ENCODE data around the gene ZBTB37. TPM values are rescaled to one million over a fixed set of nuclear protein-coding genes. Genes with fewer than 3 reads are reported as not detected.
"Not testable (repeated sequence)": the region's sequence is repeated elsewhere in the genome, so short reads cannot be mapped to it uniquely, and the experiment has no call there.

ZBTB37 gene
- total and polyA plus RNA-seq, 7 donors: under 0.01 to 8.6 (median 7.5) TPM

DNA sequence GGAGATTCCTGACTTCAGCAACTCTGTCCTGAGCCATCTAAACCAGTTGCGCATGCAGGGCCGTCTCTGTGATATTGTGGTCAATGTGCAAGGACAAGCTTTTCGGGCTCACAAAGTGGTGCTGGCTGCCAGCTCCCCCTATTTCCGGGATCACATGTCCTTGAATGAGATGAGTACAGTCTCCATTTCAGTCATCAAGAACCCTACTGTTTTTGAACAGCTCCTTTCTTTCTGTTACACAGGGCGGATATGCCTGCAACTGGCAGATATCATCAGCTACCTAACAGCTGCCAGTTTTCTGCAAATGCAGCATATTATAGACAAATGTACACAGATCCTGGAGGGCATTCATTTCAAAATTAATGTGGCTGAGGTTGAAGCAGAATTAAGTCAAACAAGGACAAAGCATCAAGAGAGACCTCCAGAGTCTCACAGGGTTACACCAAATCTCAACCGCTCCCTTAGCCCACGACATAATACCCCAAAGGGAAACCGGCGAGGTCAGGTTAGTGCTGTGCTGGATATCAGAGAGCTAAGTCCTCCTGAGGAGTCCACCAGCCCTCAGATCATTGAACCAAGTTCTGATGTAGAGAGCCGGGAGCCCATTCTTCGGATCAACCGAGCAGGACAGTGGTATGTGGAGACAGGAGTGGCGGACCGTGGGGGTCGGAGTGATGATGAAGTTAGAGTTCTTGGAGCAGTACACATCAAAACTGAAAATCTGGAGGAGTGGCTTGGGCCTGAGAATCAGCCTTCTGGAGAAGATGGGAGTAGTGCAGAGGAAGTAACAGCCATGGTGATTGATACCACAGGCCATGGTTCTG is 2.3 kb downstream of the ZBTB37 start:
- no peak for DNase-seq
- intact Hi-C loops (cut with DNase I): no loop called here
- H3K27me3 ChIP-seq: no peaks in the 10 kb centered on the region
- peaks cover 0 to 34% (median 24%) of the 10 kb centered on the region in 4 donors for H3K4me1 ChIP-seq
- WGBS, 2 donors: 72 to 80% methylated on average over 15 of the region's 15 CpGs
- H3K36me3 ChIP-seq: peaks cover 0 to 44% (median 4%) of the 10 kb centered on the region in 4 donors
- TF ChIP-seq, protein P1, sequence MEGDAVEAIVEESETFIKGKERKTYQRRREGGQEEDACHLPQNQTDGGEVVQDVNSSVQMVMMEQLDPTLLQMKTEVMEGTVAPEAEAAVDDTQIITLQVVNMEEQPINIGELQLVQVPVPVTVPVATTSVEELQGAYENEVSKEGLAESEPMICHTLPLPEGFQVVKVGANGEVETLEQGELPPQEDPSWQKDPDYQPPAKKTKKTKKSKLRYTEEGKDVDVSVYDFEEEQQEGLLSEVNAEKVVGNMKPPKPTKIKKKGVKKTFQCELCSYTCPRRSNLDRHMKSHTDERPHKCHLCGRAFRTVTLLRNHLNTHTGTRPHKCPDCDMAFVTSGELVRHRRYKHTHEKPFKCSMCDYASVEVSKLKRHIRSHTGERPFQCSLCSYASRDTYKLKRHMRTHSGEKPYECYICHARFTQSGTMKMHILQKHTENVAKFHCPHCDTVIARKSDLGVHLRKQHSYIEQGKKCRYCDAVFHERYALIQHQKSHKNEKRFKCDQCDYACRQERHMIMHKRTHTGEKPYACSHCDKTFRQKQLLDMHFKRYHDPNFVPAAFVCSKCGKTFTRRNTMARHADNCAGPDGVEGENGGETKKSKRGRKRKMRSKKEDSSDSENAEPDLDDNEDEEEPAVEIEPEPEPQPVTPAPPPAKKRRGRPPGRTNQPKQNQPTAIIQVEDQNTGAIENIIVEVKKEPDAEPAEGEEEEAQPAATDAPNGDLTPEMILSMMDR (IDR thresholded peaks at IDR 0.05): no peak
- no peak for TF ChIP-seq POLR2A (IDR thresholded peaks at IDR 0.05)
- TF ChIP-seq POLR2AphosphoS5 (IDR thresholded peaks at IDR 0.05): no peak
- no peak for TF ChIP-seq EP300 (IDR thresholded peaks at IDR 0.05)
- H3K9me3 ChIP-seq: no peaks in the 10 kb centered on the region
- no peak overlapping the region for H3K4me3 ChIP-seq
- no peak overlapping the region for H3K27ac ChIP-seq

DNA sequence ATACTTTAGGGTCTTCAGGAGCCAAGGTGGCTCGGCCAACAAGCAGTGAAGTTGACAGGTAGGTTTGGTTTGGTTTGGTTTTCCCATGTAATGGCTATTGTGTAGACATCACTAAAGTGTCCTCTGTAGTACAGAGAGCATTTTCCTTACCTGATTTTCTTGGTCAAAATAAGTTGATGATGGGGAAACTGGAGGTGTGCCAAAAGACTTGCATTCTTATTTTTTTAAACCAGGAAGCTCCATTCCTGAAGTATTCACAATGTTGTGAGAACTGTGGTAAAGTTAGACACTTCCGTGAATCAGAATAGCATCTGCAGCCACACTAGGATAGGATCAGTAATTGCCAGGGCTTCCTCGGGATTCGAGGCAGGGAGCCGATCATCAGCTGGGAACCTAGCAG is 2.9 kb downstream of the ZBTB37 start:
- Histone ChIP-seq H3K9me3 (no peaks in the 10 kb centered on the region), H3K4me3 (no peak overlapping the region), H3K27ac (no peak overlapping the region), H3K27me3 (no peaks in the 10 kb centered on the region), H3K4me1 (peaks cover 0 to 28% (median 18%) of the 10 kb centered on the region in 4 donors), H3K36me3 (peaks cover 0 to 44% (median 4%) of the 10 kb centered on the region in 4 donors)
- intact Hi-C loops (cut with DNase I): no loop called here
- no peak for TF ChIP-seq POLR2AphosphoS5 (IDR thresholded peaks at IDR 0.05)
- no peak for DNase-seq
- 85 to 91% methylated on average over 5 of the region's 5 CpGs for WGBS, 2 donors

DNA sequence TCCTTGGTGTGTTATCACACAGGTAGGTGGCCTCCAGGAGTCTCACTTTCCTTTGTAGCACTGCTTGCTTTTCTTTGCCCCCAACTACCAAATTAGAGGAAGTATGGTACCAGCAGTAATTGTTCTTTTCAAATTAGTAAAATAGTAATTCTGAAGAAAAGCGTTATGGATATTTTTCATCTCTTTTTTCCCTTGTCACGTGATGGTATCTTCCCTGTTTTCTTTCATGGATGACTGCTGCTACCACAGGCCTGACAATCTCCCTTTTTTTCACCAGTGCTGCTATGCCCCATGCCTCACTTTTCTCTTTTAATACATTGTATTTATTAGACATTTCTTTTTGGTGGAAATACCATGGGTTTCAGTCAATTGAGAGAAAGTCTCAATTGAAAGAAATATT is 3.3 kb downstream of the ZBTB37 start:
- DNase-seq: no peak
- TF ChIP-seq EP300 (IDR thresholded peaks at IDR 0.05): no peak
- TF ChIP-seq, protein P1 (IDR thresholded peaks at IDR 0.05): no peak
- TF ChIP-seq POLR2A (IDR thresholded peaks at IDR 0.05): no peak
- TF ChIP-seq POLR2AphosphoS5 (IDR thresholded peaks at IDR 0.05): no peak
- Histone ChIP-seq H3K4me1 (peaks cover 0 to 25% (median 14%) of the 10 kb centered on the region in 4 donors), H3K4me3 (no peak overlapping the region), H3K9me3 (no peaks in the 10 kb centered on the region), H3K27me3 (no peaks in the 10 kb centered on the region), H3K27ac (no peak overlapping the region), H3K36me3 (peaks cover 0 to 44% (median 5%) of the 10 kb centered on the region in 4 donors)
- WGBS, 2 donors: 86 to 99% methylated on average over 2 of the region's 2 CpGs
- intact Hi-C loops (cut with DNase I): no loop called here

DNA sequence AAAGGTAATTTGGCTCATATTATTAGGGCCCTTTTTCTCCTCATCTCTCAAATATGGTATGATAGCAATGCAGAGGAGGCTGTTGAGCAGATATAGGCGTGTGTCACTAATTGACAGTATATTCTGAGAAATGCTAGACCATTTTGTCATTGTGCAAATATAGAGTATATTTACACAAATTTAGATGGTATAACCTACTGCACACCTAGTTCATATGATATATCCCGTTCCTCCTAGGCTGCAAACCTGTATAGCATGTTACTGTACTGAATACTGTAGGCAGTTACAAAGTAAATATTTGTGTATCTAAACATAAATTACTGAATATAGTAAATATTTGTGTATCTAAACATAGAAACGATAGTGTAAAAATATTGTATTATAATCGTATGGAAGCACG is 8.6 kb downstream of the ZBTB37 start:
- H3K4me1 ChIP-seq: no peaks in the 10 kb centered on the region
- no peak for DNase-seq
- TF ChIP-seq EP300 (IDR thresholded peaks at IDR 0.05) (no peak), POLR2AphosphoS5 (IDR thresholded peaks at IDR 0.05) (no peak)
- no peaks in the 10 kb centered on the region for H3K27me3 ChIP-seq
- 69 to 80% methylated on average over 5 of the region's 5 CpGs for WGBS, 2 donors
- no peak overlapping the region for H3K27ac ChIP-seq
- H3K36me3 ChIP-seq: peaks cover 0 to 63% (median 10%) of the 10 kb centered on the region in 4 donors
- H3K9me3 ChIP-seq: no peaks in the 10 kb centered on the region
- H3K4me3 ChIP-seq: no peak overlapping the region
- intact Hi-C loops (cut with DNase I): no loop called here

DNA sequence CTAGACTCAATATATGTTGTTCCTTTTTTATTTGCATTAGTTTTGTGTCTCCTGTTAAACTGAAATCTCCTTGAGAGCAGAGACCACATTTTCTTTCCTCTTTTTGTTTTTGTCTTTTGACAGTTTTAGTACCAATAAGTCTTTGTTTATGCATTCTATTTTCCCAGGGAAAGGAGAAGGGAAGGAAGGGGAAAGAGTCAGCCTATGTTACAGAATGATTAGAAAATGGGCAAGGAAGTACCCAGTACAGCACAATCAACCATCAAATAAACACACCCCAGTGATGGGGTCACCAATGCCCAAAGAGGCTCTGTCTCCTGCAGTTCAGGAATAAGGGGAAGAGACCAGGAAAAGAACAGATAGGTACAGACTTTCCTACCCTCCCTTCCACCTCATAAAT is 10.1 kb downstream of the ZBTB37 start:
- Histone ChIP-seq H3K36me3 (peaks cover 0 to 62% (median 10%) of the 10 kb centered on the region in 4 donors), H3K27ac (no peak overlapping the region), H3K9me3 (no peaks in the 10 kb centered on the region), H3K4me1 (no peaks in the 10 kb centered on the region), H3K4me3 (no peak overlapping the region), H3K27me3 (no peaks in the 10 kb centered on the region)
- intact Hi-C loops (cut with DNase I): no loop called here
- DNase-seq: no peak
- no peak for TF ChIP-seq POLR2AphosphoS5 (IDR thresholded peaks at IDR 0.05)
- TF ChIP-seq POLR2A (IDR thresholded peaks at IDR 0.05): no peak
- TF ChIP-seq, protein P1 (IDR thresholded peaks at IDR 0.05): no peak
- no peak for TF ChIP-seq EP300 (IDR thresholded peaks at IDR 0.05)

DNA sequence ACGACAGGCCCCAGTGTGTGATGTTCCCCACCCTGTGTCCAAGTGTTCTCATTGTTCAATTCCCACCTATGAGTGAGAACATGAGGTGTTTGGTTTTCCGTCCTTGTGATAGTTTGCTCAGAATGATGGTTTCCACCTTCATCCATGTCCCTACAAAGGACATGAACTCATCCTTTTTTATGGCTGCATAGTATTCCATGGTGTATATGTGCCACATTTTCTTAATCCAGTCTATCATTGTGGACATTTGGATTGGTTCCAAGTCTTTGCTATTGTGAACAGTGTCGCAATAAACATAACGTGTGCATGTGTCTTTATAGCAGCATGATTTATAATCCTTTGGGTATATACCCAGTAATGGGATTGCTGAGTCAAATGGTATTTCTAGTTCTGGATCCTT is 12.9 kb downstream of the ZBTB37 start:
- H3K4me3 ChIP-seq; DNase-seq; H3K9me3 ChIP-seq; H3K4me1 ChIP-seq; H3K27me3 ChIP-seq; H3K27ac ChIP-seq; intact Hi-C loops (cut with DNase I): not testable (repeated sequence)
- H3K36me3 ChIP-seq: peaks cover 0 to 45% (median 12%) of the 10 kb centered on the region in 4 donors
- 70 to 77% methylated on average over 4 of the region's 4 CpGs for WGBS, 2 donors
